Measurements from ENCODE around the gene LMAN1.

Gene LMAN1, protein sequence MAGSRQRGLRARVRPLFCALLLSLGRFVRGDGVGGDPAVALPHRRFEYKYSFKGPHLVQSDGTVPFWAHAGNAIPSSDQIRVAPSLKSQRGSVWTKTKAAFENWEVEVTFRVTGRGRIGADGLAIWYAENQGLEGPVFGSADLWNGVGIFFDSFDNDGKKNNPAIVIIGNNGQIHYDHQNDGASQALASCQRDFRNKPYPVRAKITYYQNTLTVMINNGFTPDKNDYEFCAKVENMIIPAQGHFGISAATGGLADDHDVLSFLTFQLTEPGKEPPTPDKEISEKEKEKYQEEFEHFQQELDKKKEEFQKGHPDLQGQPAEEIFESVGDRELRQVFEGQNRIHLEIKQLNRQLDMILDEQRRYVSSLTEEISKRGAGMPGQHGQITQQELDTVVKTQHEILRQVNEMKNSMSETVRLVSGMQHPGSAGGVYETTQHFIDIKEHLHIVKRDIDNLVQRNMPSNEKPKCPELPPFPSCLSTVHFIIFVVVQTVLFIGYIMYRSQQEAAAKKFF

DNA sequence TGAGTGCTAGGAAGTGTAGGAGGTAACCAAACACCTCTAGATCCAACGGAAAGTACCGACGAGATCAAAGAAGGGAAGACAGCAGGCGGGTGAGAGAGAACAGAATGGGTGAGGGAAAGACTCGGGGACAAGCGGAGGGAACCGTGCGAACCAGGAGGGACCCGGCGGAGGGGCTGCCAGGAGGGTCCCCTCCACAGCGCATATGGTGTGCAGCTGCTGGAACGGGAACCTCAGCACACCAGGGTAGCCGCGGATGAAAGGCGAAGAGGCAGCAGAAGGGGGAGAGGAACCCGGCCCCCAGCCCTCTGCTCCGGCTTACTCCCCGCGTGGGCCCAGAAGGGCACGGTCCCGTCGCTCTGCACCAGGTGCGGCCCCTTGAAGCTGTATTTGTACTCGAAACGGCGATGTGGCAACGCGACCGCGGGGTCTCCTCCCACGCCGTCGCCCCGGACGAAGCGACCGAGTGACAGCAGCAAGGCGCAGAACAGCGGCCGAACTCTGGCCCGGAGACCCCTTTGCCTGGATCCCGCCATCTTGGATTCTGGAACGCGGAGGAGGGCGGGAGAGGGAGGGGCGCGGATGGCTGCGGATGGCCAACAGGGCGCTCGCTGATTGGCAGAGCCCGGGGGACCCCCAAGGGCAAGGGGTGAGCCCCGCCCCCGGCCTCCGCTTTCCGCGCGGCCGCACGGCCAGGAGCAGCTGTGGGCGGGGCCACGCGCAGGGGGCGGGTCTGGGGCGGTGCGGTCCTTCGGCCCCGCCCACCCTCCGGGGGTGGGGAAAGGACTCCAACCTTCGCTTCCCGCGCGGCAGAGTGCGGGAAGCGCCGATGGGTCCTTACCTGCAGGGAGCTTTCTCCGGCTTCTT is at the start of gene LMAN1:
Gene LMAN1, minus strand, starts transcription at position 554 of the 864 bp plus-strand sequence. Its CDS starts 21 bp downstream, at position 533.
- DNase-seq (ENCODE audit: low read depth): peak; percentile 47

DNA sequence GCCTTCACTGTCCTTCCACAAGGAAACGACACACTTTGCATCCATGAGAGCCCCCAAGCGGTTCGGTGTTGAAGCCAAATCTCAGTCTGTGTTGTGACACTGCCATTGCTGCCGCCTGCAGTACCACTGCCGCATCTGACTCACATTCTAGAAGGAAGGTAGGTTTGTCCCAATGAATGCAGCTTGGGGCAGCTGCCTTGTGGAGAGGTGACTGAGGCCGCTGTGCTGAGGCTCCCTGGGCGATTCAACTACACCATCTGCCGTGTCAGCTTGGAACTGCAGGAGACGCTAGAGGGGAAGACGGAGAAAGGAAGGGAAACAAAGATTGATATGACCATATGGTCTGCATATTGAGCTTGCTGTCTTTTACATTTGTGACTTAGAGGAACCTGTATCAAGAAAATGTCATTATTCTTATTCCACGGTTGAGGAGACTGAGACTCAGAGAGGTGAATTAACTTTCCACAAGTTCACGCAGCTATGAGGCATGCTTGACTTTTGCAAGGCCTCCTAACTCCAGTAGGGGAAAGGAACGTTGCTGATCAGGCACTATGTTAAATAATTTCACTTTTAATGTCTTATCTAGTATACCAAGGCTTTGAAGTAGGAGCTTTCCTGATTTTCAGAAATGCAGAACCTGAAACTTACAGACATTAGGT is 43.5 kb upstream of the LMAN1 start:
- DNase-seq (ENCODE audit: low read depth): no peak

DNA sequence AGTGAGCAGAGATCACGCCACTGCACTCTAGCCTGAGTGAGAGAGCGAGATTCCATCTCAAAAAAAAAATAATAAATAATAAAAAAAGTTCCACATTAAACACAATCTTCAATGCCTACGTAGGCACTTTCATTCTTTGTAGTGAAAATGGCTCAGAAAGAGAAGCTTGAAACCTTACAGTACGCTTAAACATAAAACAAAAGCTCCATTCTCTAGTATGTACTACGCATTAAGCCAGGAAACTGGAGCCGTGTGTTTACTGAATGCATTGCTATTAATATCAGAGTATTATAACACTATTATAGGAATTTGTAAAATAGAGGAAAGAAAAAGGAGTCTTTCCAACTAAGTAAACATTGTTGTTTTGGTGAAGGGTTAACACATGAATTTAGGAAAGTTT is 41.3 kb upstream of the LMAN1 start:
- DNase-seq (ENCODE audit: low read depth): no peak

DNA sequence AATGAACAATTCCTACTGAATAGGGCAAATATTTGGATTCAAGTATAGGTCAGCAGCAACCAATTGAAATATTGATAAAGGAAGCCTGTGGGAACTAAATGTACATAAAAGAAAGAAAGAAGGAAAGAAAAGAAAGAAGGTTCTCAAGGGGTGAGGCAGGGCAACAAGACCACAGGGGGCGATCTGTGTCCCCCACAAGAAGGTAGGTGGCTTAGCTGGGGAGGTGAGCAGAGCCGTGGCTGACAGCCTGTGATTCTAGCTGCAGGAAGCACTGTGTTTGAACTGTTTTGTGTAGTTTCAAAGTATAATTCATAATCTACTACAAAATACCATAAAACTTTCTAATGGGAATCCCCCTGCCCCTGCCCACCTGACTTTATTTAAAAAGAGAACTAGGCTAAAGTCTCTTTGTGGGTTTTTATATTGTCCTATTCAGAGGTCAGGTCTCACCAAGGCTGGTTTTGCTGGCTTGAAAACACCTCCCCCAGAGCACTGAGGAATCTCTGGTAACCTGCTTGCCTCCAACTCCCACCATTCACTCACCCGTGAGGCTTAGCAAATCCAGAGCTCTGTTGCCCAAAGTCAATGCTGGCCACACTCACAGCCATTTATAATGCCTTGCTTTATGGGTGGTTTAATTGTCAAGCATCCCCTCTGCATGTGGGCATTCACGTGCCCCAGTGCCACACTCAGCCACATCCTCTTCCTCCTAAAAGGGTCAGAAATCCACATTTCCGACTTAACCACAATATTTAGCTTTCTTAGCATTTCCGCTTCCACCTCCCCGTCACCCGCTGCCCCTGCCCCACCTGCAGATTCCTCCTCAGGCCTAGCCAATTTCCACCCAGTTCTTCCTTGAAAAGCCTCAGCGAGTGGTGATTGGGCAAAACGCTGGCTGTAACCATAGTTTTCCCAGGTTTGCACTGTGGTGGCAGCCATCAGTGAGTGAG is 36.4 kb upstream of the LMAN1 start:
- no peak for DNase-seq (ENCODE audit: low read depth)

DNA sequence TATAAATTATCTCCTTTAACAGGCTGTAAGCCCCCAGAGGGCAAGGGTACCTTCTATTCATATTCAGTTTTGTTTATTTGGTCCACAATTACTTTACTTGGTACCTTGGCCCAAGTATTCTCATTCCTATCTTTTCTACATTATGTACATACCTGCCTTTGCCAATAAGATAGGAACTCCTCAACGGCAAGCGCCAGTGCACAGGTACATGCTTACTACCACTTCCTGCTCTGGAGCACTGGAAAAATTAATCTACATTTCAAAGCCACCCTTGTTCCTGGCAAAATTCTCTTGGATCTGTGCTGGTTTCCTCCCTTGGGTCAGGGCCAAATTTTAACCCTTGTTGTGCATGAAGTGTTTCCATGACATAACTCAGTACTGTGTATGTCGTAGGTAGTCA is 34.3 kb upstream of the LMAN1 start:
- no peak for DNase-seq (ENCODE audit: low read depth)

DNA sequence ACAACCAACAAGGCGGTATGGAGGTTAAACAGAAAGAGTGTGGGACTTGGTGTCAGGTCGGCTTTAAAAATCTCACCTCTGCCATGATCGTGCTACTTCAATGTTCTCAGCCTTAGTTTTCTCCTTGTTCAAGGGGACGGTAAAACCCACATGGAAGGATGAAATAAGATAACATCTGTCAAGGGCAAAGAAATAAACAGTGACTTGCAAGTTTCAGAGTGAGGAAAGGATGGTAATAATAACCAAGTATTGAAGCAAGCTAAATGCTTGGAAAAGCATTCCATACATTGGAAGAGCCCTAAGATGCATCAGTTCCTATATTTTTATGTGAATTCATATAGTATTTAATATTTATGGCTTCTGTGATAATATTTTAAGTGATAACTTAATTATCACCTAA is 29.8 kb upstream of the LMAN1 start:
- no peak for DNase-seq (ENCODE audit: low read depth)

DNA sequence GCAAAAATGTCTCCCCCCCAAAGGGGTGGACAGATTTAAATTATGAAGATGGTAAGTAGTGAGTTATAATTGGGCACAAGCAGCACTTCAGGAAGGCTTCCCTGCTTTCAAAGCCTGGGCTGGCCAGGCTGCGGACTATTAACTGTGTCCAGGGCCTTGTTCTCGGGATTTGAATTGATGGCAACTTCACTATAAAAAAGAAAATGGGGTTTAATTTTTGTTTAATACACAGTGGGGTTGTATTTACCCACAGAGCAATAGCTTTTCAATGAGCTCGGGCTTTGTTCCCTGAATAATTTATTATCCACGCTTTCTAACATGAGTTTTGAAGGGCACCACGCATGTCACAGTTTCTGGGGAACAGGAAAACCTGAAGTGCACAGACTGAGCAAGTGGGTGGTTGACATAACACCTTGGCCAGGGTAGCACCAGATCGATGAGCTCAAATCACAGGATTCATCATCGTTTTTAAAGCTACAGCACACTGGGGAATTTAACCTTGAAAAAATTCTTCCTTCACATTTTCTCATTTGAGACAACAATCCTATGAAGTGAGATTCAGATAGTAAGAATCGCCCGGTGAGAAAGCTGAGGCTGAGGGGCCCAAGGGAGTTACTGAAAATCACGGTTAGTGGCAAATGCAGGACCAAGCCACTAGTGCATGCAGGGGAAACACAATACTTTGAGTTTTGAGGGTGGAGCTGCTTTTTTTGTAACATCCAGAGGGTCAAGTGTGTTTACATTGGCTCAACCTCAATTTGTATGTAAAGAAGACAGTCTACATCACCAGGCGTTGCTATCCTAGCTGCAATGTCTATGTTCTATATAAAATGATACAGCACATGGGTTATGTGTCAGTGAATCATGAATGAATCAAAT is 28.9 kb upstream of the LMAN1 start:
- DNase-seq (ENCODE audit: low read depth): no peak

DNA sequence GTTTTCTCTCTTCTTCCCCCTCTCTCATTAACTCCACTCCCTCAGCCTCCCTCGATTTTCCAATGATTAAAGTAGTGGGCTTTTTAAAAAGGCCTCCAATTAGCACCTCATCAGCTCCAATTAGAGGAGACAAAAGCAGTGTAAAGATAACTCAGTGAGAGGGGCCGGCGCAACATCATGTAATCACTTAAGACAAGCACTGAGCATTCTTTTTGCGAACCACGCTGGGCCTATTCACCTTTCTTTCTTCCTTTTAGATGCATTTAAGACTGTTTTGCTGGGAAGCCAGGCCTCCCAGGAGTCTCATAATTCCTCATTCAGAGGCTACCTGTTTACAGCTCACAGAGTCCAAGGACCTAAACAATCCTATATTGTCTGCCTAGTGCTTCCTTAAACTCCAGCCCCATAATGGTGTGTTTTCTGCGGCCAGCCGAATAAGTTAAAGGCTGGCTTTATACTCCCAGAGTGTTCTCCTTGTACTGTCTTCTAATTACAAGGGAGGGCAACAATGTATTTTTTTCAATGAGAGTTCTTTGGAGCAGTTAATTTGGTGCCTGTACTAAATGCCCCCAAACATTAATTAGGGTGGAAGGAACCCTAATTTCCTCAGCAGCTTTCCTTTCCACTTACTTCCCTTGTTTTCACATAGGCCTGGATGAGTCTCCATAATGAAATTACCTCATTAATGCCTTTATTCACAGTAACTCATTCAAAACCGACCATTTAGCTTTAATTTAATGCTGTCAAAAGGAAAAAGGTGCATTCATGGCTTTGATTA is 28.0 kb upstream of the LMAN1 start:
- DNase-seq (ENCODE audit: low read depth): no peak

DNA sequence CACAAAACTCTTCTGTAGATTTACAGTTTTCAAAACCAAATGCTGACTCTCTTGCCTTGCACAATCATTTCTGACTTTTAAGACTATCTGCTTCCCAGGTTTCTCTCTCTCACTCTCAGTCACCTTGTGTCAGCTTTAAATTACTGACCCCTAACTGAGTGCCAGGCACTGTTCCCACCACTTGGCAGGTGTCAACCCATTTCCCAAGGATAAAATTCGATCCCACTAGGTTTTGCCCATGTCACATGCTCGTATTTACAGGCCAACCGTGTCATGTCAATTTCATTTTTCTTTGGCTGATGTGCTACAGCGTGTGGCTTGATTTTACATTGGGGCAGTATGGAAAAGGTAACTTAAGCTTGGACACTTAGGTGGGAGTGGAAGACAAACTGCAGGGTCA is 26.1 kb upstream of the LMAN1 start:
- DNase-seq (ENCODE audit: low read depth): no peak

DNA sequence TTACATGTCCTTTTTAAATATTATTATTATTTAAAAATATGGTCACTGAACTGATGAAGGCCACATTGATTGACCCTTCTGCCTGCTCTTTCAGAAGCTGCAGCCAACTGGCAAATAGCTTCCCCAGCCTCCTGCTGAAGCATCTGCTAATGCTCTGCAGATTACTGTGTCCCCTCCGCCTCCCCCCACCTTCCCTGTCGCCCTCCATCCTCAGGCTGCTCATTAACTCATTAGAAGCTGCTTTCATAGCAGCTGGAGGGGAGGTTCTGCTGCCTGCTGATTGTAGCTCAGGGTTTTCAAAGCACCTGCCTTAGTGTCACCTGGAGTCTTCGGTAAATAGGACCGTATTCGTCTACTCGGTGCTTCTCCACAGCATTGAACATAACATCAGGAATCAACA is 24.8 kb upstream of the LMAN1 start:
- DNase-seq (ENCODE audit: low read depth): no peak

DNA sequence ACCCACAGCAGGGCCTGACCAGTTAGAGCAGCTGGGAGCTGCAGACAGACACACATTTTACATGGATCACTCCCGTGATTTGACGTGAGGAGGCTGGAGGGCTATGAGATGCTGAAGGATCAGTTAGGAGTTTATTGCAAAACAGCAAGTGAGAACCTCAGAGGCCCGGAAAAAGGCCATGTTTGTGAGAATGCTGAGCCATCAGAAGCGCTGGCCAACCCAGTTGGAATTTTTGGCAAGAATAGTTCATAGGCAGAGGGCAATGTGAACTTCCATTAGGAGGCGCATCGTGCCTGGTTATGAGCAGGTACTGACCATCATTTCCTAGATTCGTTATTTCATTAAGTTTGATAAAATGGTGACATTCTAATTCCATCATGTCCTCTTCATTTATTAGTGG is 23.3 kb upstream of the LMAN1 start:
- no peak for DNase-seq (ENCODE audit: low read depth)

DNA sequence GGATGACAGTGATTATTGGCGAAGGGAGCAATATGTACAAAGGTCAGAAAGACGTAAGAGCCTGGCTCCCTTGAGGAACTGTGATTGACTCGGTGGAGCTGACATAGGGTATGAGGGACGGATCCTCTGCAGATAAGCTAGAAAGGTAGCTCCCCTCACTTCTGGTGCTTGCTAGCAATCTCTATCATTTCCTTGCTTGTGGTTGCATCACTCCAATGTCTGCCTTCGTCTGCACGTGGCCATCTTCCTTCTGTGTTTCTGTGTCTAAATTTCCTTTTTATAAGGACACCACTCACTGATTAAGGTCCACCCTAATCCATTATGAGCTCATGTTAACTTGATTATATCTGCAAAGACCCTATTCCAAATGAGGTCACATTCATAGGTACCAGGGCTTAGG is 22.9 kb upstream of the LMAN1 start:
- DNase-seq (ENCODE audit: low read depth): no peak

DNA sequence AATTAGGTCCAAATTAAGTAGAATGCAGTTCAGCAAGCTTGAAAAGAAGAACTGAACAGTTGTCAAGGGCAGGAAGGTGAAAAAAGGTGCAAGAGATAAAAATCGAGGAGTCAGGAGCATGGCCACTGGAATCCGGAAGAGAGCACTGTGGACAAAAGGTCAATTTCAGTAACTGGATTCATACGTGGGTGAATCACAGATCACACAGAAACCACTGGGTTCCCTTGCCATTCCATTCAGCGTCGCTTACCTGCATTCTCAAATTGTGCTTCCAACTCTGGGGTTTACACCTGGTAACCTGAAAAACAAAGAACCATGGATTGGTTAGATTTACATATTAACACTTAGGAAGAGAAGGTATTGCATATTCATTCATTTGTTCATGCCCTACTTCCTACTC is 21.6 kb upstream of the LMAN1 start:
- DNase-seq (ENCODE audit: low read depth): no peak

DNA sequence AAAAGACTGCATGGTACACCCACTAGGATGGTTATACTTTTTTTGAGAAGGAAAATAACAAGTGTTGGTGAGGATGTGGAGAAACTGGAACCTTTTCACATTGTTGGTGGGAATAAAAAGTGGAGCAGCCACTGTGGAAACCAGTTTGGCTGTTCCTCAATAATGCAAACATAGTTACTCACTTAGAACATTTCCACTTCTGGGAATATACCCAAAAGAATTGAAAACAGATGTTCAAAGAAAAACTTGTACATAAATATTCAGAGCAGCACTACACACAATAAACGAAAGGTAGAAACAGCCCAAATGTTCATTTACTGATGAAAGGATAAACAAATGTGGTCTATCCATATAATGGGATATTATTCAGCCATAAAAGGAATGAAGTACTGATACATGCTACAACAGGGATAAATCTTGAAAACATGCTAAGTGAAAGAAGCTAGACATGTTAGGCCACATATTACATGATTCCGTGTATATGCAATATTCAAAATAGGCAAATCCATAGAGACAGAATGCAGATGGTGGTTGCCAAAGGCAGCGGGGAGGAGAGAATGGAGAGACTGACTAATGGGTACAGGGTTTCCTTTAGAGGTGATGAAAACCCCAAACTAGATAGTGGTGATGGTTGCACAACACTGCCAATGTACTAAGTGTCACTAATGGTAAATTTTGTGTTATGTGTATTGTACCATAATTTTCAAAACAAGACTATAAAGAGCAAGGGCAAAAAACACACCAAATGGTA is 20.9 kb upstream of the LMAN1 start:
- no peak for DNase-seq (ENCODE audit: low read depth)

DNA sequence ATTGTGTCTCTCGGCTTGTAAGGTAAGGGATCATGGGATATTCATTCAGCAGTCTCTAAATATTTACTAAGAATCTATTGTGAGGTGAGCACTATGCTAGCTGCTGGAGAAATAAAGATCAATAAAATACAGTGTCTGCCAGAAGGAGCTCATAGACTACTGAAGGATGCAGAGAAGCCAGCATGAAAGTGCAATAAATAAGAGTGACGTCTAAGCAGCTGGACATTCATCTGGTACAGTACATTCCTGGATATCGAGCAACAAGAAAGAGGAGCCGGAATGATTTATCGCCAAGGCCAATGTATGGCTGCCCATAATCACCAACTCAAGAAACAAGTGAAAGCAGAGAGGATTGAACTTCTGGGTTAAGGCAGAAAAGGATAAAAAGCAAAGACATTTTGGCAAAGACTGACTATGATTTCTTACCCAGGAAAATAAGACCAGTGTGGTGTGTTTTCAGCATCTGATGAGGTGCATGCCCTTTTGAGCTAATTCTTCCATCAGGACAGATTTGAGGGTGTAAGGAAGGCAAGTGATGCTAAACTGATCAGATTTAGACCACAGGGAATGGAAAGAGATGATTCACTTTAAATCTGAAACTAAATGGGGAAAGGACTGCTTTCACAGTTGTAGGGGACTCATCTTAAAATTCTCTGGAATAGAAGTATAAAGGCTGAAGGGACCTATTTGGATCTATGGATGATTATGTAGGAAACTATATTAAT is 18.7 kb upstream of the LMAN1 start:
- no peak for DNase-seq (ENCODE audit: low read depth)

DNA sequence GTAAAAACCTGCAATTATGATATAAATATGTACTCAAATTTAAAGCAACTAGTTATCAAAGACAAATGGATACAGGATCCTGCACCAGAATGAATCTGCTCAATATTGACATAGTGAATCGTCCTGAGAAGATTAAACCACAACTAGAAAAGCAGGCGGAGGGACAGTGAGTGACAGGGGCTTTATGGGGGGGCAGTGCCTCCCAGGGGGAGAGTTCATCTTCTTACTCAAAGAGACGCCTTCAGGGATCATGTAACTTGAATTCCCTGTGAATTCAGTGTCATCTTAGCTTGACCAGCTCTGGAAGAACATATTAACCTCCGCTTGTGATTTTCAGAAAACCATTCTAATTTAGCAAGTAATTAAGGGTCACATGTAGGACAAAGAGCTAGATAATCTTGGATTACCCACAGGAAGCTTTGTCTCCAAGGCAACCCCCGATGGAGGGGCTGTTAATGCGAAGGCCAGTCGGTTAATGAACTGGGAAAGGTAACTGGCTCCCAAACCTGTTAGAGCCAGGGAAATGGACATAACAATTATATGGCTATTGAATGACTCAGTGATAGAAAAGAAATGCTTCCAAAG is 17.4 kb upstream of the LMAN1 start:
- no peak for DNase-seq (ENCODE audit: low read depth)

DNA sequence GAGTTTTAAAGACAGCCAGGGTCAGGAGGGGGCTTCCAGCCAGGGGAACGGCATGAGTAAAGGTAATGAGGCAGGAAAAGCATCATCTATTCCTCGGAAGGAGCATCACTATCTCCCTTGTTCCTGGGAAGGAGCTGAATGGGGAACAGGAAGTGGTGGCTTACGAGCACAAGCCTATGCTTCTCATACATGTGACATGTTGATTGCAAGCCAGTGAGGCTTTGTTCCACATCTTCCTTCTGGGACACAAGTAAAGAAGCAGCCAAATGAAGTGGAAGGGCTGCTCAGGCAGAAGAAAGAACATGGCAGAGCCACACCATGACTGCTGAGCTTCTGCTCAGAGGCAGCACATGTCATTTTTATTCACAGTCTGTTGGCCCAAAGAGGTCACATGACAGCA is 15.1 kb upstream of the LMAN1 start:
- DNase-seq (ENCODE audit: low read depth): no peak

DNA sequence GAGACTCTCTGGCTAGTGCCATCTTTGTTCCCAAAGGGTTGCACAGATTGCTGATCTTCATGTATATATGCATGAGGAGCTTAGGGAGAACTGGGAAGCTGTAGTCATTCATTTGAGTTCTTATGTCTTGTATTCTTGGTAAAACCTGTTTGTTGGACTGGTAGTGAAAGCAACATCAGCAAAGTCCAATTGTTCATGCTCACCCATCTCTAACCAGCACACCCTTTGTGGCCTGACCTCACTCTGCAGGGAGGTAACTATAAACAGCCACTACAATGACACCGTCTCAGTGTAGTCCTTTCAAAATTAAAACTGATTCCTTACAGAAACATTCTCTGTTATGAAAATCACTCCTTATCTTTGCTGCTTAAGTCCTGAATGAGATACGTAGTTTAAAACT is 13.9 kb upstream of the LMAN1 start:
- DNase-seq (ENCODE audit: low read depth): no peak
